Stimulated activated CD4-positive, alpha-beta T cell treated with anti-CD3 and anti-CD28 coated beads, Interleukin-1b, Interleukin-23, amount 100 ng/mL, for 48 hours (primary cell): Measurements from ENCODE around the gene SMARCC1.
"Not testable (repeated sequence)": the region's sequence is repeated elsewhere in the genome, so short reads cannot be mapped to it uniquely, and the experiment has no call there.

ENCODE experiments used
- DNase-seq: peaks from one replicate; pipeline ENCODE4 v3.0.0-alpha.2; 2020

Gene SMARCC1

GRCh38 chr3:47762233-47762632 is 19.5 kb downstream of the SMARCC1 start:
- DNase-seq = no peak

- no peak for DNase-seq
Measured at GRCh38 chr3:47761046-47761445, 20.6 kb downstream of the SMARCC1 start.

GRCh38 chr3:47760207-47760606 is 21.5 kb downstream of the SMARCC1 start:
- not testable (repeated sequence) for DNase-seq

GRCh38 chr3:47758261-47759025 is 23.2 kb downstream of the SMARCC1 start:
- no peak for DNase-seq

- DNase-seq = no peak
Measured at GRCh38 chr3:47752716-47753115, 29.0 kb downstream of the SMARCC1 start.

- DNase-seq = not testable (repeated sequence)
Measured at GRCh38 chr3:47750811-47751354, 30.8 kb downstream of the SMARCC1 start.

GRCh38 chr3:47747558-47747957 is 34.1 kb downstream of the SMARCC1 start:
- no peak for DNase-seq

- no peak for DNase-seq
Measured at GRCh38 chr3:47746264-47746663, 35.4 kb downstream of the SMARCC1 start.

GRCh38 chr3:47743855-47744254 is 37.8 kb downstream of the SMARCC1 start:
- DNase-seq = no peak

GRCh38 chr3:47743352-47743751 is 38.3 kb downstream of the SMARCC1 start:
- DNase-seq = not testable (repeated sequence)

GRCh38 chr3:47741925-47742324 is 39.8 kb downstream of the SMARCC1 start:
- no peak for DNase-seq

- DNase-seq = no peak
Measured at GRCh38 chr3:47732143-47732542, 49.5 kb downstream of the SMARCC1 start.

GRCh38 chr3:47731061-47731460 is 50.6 kb downstream of the SMARCC1 start:
- DNase-seq = no peak

- DNase-seq = no peak
Measured at GRCh38 chr3:47722859-47723258, 58.8 kb downstream of the SMARCC1 start.

GRCh38 chr3:47717448-47717847 is 64.2 kb downstream of the SMARCC1 start:
- DNase-seq = not testable (repeated sequence)

GRCh38 chr3:47716656-47717055 is 65.0 kb downstream of the SMARCC1 start:
- DNase-seq = no peak

GRCh38 chr3:47715928-47716327 is 65.8 kb downstream of the SMARCC1 start:
- DNase-seq = no peak

- DNase-seq = no peak
Measured at GRCh38 chr3:47714606-47715005, 67.1 kb downstream of the SMARCC1 start.

GRCh38 chr3:47713655-47714054 is 68.0 kb downstream of the SMARCC1 start:
- no peak for DNase-seq

- no peak for DNase-seq
Measured at GRCh38 chr3:47712398-47712797, 69.3 kb downstream of the SMARCC1 start.

- no peak for DNase-seq
Measured at GRCh38 chr3:47711596-47711995, 70.1 kb downstream of the SMARCC1 start.

- DNase-seq = no peak
Measured at GRCh38 chr3:47705391-47705790, 76.3 kb downstream of the SMARCC1 start.

GRCh38 chr3:47704237-47704612 is 77.5 kb downstream of the SMARCC1 start:
- DNase-seq = no peak

- no peak for DNase-seq
Measured at GRCh38 chr3:47701388-47701787, 80.3 kb downstream of the SMARCC1 start.

- no peak for DNase-seq
Measured at GRCh38 chr3:47692158-47692557, 89.5 kb downstream of the SMARCC1 start.
